Measurements from ENCODE around the gene ZSWIM6.
A peak's percentile ranks its signal among the peaks of the same experiment; 100 is the strongest.

Gene ZSWIM6

GRCh38 chr5:61289669-61290306, 42.3 kb upstream of the ZSWIM6 start:
- TF ChIP-seq CTCF (IDR thresholded peaks at IDR 0.05; ENCODE audit: low read depth, low read length), result no peak
- no peak overlapping the region for H3K4me3 ChIP-seq (replicated peaks in 1 of 2; ENCODE audit: low read depth in 2 of 2, low read length in 2 of 2)
- no peak for DNase-seq (ENCODE audit: low read depth in 2 of 2)

DNA sequence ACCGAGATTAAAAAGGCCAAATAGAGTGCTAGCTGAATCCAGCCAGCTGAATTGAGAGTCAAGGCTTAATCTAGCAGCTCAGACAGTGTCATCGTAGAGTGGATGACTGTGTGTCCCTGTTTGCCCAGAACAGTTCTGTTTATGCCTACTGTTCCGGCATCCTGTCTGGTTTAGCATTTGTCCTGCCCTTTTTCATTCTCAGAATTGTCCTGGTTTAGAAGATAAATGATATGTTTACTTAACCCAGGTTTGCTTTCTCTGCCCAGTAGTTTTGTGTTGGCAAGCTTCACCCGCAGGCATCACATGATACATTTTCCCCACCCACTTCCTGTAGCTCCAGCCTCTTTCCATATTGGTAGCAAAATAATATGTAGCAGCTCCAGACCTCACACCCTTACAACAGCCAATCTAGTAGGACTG, 41.3 kb upstream of the ZSWIM6 start:
- DNase-seq (ENCODE audit: low read depth in 2 of 2), result peak; percentile 48 to 62
- H3K4me3 ChIP-seq (replicated peaks in 1 of 2; ENCODE audit: low read depth in 2 of 2, low read length in 2 of 2), result no peak overlapping the region
- TF ChIP-seq CTCF (IDR thresholded peaks at IDR 0.05; ENCODE audit: low read depth, low read length), result no peak

GRCh38 chr5:61292062-61292657, 39.9 kb upstream of the ZSWIM6 start:
- H3K4me3 ChIP-seq (replicated peaks in 1 of 2; ENCODE audit: low read depth in 2 of 2, low read length in 2 of 2), result no peak overlapping the region
- no peak for TF ChIP-seq CTCF (IDR thresholded peaks at IDR 0.05; ENCODE audit: low read depth, low read length)
- no peak for DNase-seq (ENCODE audit: low read depth in 2 of 2)

GRCh38 chr5:61293071-61293470, 39.0 kb upstream of the ZSWIM6 start:
- no peak for TF ChIP-seq CTCF (IDR thresholded peaks at IDR 0.05; ENCODE audit: low read depth, low read length)
- no peak overlapping the region for H3K4me3 ChIP-seq (replicated peaks in 1 of 2; ENCODE audit: low read depth in 2 of 2, low read length in 2 of 2)
- no peak for DNase-seq (ENCODE audit: low read depth in 2 of 2)

- no peak overlapping the region for H3K4me3 ChIP-seq (replicated peaks in 1 of 2; ENCODE audit: low read depth in 2 of 2, low read length in 2 of 2)
- no peak for DNase-seq (ENCODE audit: low read depth in 2 of 2)
- no peak for TF ChIP-seq CTCF (IDR thresholded peaks at IDR 0.05; ENCODE audit: low read depth, low read length)
Measured at GRCh38 chr5:61293873-61294272, 38.2 kb upstream of the ZSWIM6 start.

- H3K4me3 ChIP-seq (replicated peaks in 1 of 2; ENCODE audit: low read depth in 2 of 2, low read length in 2 of 2), result no peak overlapping the region
- no peak for TF ChIP-seq CTCF (IDR thresholded peaks at IDR 0.05; ENCODE audit: low read depth, low read length)
- DNase-seq (ENCODE audit: low read depth in 2 of 2), result no peak
Measured at GRCh38 chr5:61295365-61295764, 36.7 kb upstream of the ZSWIM6 start.
